Kidney (tissue), 14 donors: ENCODE measurements around the gene CLRN1. TPM values are rescaled to one million over a fixed set of nuclear protein-coding genes. Genes with fewer than 3 reads are reported as not detected.

Experiments used
- DNase-seq, 5 donors: peaks; one replicate each; pipeline ENCODE4 v3.0.0-alpha.2; 2013 to 2020
- FAIRE-seq: peaks from 2 replicates; lab custom pipeline; 2012; peaks lifted over from hg19 to GRCh38; lab: Jason Lieb, UNC
- H3K27ac ChIP-seq, 2 donors: one replicate each; pipeline ENCODE4 v1.7.0; 2013; ENCODE audit warnings: low read depth in 2 of 2, low read length in 2 of 2, inconsistent platforms in 1 of 2
- H3K27me3 ChIP-seq: one replicate; pipeline ENCODE4 v1.7.1; 2013; ENCODE audit warnings: low read length, inconsistent platforms; ENCODE audit not compliant: control insufficient read depth, insufficient read depth
- H3K36me3 ChIP-seq, 3 donors: one replicate each; pipeline versions ENCODE4 v1.7.0 to v1.7.1; 2013; ENCODE audit warnings: low read length in 3 of 3, control low read depth in 1 of 3, inconsistent platforms in 1 of 3; ENCODE audit not compliant: insufficient read depth in 3 of 3, control insufficient read depth in 2 of 3
- H3K4me1 ChIP-seq, 3 donors: one replicate each; pipeline versions ENCODE4 v1.7.0 to v1.7.1; 2013; ENCODE audit warnings: low read length in 3 of 3, inconsistent platforms in 1 of 3, low read depth in 1 of 3; ENCODE audit not compliant: control insufficient read depth in 2 of 3, insufficient read depth in 2 of 3
- H3K4me3 ChIP-seq, 3 donors: one replicate each; pipeline versions ENCODE4 v1.7.0 to v1.8.1; 2013; ENCODE audit warnings: low read length in 3 of 3, control low read depth in 1 of 3, inconsistent platforms in 1 of 3
- H3K9ac ChIP-seq, 3 donors: one replicate each; pipeline versions ENCODE4 v1.7.0 to v1.7.1; 2013; ENCODE audit warnings: low read length in 3 of 3, control low read depth in 1 of 3, inconsistent platforms in 1 of 3
- H3K9me3 ChIP-seq, 3 donors: one replicate each; pipeline versions ENCODE4 v1.7.0 to v1.7.1; 2013; ENCODE audit warnings: low read length in 3 of 3, control low read depth in 1 of 3, inconsistent platforms in 1 of 3; ENCODE audit not compliant: control insufficient read depth in 2 of 3, insufficient read depth in 1 of 3
- intact Hi-C: fragments of 100-400 bp; cut with DNase I; formaldehyde crosslinking; loops from one replicate; pipeline ENCODE4 v1.11.1; 2022
- polyA plus RNA-seq: library from polyadenylated mRNA; stranded (reverse); fragments of 350-450 nt; fragmentation: Illumina TruSeq; extraction: RNeasy Lipid Tissue Mini Kit (QIAGEN cat#74804); gene quantifications from one replicate; pipeline ENCODE4 v1.2.3, GENCODE V29; 2014; ENCODE audit warnings: low read depth, low replicate concordance; ENCODE audit not compliant: insufficient read depth
- total RNA-seq: library from RNA; stranded (reverse); fragmentation: NEBNext Ultra II Directional; extraction: Animal tissue kit (Norgen Biotek cat#: 25700); gene quantifications from one replicate; pipeline ENCODE4 v1.2.1, GENCODE V29; 2021
- TF ChIP-seq, protein P1 (sequence below): IDR thresholded peaks from 3 replicates; pipeline ENCODE4 v1.5.1; 2012; ENCODE audit warnings: mild to moderate bottlenecking, moderate library complexity, borderline replicate concordance; ENCODE audit not compliant: insufficient read depth; ENCODE audit errors: extremely low read depth
- donor health status: control.
- donor health status: control.
- donor health status: control.
- donor health status: control.
- donor health status: control.
- donor health status: DM: yes; HTN: yes; CAD: no.
- donor health status: Normal renal cell carcinoma (clear cell type).

The CLRN1 gene
- total and polyA plus RNA-seq, 2 donors from 2014 or later, result not detected

DNA sequence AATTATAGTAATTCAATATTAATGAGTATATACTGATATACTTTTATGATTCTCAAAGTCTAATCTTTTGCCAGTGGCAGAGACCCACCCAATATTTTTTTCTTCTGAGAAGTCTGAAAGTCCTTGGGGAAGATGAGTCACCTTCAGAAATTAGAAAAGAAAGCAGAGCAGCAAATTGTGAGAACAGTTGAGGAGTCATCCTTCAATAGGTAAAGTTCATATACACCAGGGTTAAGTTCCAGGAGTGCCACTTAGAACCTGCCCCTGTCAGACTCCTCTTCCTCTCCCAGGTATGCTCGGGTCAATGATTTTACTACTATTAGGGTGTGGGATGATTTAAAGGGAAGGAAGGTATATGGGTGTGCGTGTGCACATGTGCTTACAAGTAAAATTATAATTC lies 7.1 kb downstream of the CLRN1 start:
- H3K9me3 ChIP-seq, result no peaks in the 10 kb centered on the region
- H3K27me3 ChIP-seq, result peaks cover 2% of the 10 kb centered on the region
- H3K4me1 ChIP-seq, result no peaks in the 10 kb centered on the region
- DNase-seq (no peak), FAIRE-seq (no peak)
- intact Hi-C loops, result no loop called here
- no peak overlapping the region for H3K9ac ChIP-seq
- no peaks in the 10 kb centered on the region for H3K36me3 ChIP-seq
- TF ChIP-seq, protein P1, sequence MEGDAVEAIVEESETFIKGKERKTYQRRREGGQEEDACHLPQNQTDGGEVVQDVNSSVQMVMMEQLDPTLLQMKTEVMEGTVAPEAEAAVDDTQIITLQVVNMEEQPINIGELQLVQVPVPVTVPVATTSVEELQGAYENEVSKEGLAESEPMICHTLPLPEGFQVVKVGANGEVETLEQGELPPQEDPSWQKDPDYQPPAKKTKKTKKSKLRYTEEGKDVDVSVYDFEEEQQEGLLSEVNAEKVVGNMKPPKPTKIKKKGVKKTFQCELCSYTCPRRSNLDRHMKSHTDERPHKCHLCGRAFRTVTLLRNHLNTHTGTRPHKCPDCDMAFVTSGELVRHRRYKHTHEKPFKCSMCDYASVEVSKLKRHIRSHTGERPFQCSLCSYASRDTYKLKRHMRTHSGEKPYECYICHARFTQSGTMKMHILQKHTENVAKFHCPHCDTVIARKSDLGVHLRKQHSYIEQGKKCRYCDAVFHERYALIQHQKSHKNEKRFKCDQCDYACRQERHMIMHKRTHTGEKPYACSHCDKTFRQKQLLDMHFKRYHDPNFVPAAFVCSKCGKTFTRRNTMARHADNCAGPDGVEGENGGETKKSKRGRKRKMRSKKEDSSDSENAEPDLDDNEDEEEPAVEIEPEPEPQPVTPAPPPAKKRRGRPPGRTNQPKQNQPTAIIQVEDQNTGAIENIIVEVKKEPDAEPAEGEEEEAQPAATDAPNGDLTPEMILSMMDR, result no peak
- no peak overlapping the region for H3K4me3 ChIP-seq
- H3K27ac ChIP-seq, result no peak overlapping the region

DNA sequence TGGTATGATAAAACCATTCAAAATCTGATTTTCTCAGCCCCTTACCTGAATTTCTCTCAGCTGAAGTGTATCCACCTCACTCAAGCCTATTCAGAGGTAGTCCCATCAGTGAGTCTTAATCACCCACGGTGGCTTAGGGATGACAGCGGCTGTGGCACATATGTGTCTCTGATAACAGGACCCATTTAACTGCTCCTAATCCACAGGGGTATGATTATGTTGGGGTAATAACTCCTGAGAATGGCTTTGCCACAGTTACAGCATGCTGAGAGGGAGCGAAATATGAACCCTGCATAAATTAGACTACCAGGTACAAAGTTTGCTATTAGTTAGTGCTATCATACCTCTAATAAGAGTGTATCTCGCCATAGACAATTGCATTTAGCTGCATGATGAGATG lies 10.6 kb downstream of the CLRN1 start:
- no peaks in the 10 kb centered on the region for H3K27me3 ChIP-seq
- H3K4me1 ChIP-seq, result no peaks in the 10 kb centered on the region
- DNase-seq (no peak), FAIRE-seq (no peak)
- intact Hi-C loops, result no loop called here
- H3K4me3 ChIP-seq, result no peak overlapping the region
- H3K27ac ChIP-seq, result no peak overlapping the region
- H3K9me3 ChIP-seq, result no peaks in the 10 kb centered on the region
- H3K36me3 ChIP-seq, result no peaks in the 10 kb centered on the region
- TF ChIP-seq, protein P1, result no peak
- no peak overlapping the region for H3K9ac ChIP-seq

DNA sequence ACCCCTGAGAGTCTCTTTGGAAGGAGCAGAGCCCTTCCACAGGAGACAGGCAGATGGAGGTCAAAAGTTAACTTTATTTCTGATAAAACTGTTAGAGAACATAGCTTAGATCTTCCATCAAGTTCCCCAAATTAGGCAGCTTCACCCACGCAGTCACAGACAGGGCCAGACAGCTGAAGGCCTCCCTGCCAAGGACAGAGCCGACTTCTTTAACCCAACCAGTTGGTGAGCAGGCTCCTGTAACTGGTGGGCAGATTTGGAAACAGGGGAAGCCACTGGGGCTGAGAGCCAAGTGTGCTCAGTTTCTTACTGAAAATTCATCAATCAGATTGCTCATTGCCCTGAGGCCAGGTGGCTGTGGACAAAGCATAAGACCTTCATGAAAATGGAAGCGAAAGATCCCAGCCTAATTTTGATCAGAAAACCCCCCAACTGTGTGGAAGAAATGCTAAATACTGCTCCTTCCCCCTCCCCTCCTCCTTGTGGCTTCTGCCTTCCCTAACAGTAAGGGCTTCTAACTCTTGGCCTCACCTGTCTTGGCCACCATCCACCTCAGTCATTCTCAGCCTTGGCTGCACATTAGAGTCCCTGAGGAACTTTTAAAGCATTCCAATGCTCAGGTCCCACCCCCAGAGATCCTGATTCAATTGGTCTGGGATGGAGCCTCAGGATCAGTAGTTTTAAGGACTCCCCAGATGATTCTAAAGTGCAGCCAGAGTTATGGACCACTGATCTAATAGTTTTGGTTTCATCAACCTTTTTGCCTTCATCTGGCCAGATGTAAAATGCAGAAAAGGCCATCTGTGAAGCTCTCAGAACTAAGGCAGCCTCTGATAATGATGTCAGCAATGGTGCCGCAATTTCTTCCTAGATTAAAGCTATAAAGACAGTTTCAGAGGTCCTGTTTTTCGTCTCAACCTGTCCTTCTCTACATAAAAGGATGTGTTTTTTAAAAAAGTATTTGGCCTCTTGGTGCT lies 11.5 kb downstream of the CLRN1 start:
- Histone ChIP-seq H3K9me3 (no peaks in the 10 kb centered on the region), H3K9ac (no peak overlapping the region), H3K27ac (no peak overlapping the region), H3K4me3 (no peak overlapping the region), H3K36me3 (no peaks in the 10 kb centered on the region), H3K27me3 (no peaks in the 10 kb centered on the region), H3K4me1 (no peaks in the 10 kb centered on the region)
- DNase-seq, result no peak
- intact Hi-C loops, result no loop called here
- no peak for FAIRE-seq
- TF ChIP-seq, protein P1, result no peak
